Effector CD8-positive, alpha-beta T cell (primary cell): ENCODE data around the gene SLC23A1.
A peak's percentile ranks its signal among the peaks of the same experiment; 100 is the strongest.
"Not testable (repeated sequence)": the region's sequence is repeated elsewhere in the genome, so short reads cannot be mapped to it uniquely, and the experiment has no call there.

Source experiments
- DNase-seq: peaks from one replicate; lab custom pipeline; 2025; lab: John Stamatoyannopoulos, UW

SLC23A1 gene

DNA sequence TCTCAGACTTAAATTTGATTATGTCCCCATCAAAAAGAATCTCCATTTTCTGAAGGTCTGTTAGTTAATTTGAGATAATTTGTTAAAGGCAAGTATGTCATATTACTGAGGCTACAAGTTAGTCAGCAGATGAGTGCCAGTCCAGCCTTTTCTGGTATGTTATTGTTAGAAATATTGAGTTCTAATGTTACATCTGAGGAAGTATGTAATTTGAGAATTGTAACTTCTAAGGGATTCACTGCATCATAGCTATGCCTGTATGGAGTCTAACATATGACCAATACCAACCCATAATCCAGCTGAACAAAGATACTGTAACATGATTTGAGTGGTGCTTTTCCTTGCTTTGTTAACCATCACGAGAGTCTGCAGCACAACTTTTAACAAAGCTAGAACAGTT, 13.9 kb downstream of the SLC23A1 start:
- DNase-seq: no peak

DNA sequence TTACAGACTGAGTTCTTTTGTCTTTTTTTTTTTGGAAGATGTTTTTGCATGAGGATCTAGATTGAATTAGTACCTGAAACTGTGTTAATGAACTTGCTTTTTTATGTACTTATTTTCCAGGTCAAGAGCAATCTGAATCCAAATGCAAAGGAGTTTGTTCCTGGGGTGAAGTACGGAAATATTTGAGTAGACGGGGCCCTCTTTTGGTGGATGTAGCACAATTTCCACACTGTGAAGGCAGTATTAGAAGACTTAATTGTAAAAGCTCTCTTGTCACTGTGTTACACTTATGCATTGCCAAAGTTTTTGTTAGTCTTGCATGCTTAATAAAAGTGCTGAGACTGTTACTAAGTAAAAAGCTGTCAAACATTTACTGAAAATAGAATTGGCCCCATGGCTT, 14.5 kb downstream of the SLC23A1 start:
- DNase-seq: no peak

- DNase-seq: no peak
Observed at GRCh38 chr5:139364466-139364865, 18.6 kb downstream of the SLC23A1 start.

- DNase-seq: no peak
Observed at GRCh38 chr5:139363937-139364336, 19.2 kb downstream of the SLC23A1 start.

DNA sequence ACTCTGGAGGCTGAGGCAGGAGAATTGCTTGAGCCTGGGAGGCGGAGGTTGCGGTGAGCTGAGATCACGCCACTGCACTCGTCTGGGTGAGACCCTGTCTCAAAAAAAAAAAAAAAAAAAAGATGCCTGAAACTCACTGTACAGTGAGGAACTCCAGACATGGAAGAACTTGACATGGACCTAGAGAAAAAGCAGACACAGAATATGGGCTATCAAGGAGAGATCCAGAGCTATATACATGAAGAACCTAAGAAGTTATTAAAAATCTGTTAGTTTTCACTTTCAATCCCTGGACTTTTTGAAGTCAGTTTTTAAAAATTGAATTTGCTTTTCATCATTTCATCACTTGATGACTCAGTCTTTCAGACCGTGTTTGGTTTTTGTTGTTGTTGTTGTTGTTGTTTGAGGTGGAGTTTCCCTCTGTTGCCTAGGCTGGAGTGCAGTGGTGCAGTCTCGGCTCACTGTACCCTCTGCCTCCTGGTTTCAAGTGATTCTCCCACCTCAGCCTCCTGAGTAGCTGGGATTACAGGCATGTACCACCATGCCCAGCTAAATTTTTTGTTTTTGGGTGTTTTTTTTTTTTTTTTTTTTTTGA, 21.2 kb downstream of the SLC23A1 start:
- DNase-seq: no peak

- DNase-seq: no peak
Observed at GRCh38 chr5:139360384-139360783, 22.7 kb downstream of the SLC23A1 start.

DNA sequence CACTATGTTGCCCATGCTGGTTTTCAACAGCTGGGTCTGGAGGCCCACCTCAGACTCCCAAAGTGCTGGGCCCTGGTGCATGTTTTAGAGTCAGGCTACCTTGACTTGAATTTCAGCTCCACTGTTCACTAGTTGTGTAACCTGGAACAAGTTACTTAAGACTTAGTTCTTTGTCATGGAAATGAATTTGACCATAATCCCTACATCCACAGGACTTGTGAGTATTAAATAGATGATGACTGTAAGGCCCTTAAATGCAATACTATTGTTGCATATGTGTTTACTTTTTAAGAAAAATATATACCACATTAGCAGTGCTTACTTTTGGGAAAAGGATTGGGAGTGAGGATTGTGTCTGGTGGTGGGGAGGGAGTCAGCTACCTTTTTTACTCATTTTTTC, 25.0 kb downstream of the SLC23A1 start:
- DNase-seq: no peak

DNA sequence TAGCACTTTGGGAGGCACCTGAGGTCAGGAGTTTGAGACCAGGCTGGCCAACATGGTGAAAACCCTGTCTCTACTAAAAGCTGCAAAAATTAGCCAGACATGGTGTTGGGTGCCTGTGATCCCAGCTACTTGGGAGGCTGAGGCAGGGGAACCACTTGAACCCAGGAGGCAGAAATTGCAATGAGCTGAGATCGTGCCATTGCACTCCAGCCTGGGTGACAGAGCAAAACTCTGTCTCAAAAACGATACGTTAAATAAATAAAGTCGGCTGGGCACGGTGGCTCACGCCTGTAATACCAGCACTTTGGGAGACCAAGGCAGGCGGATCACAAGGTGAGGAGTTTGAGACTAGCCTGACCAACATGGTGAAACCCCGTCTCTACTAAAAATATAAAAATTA, 27.2 kb downstream of the SLC23A1 start:
- not testable (repeated sequence) for DNase-seq

DNA sequence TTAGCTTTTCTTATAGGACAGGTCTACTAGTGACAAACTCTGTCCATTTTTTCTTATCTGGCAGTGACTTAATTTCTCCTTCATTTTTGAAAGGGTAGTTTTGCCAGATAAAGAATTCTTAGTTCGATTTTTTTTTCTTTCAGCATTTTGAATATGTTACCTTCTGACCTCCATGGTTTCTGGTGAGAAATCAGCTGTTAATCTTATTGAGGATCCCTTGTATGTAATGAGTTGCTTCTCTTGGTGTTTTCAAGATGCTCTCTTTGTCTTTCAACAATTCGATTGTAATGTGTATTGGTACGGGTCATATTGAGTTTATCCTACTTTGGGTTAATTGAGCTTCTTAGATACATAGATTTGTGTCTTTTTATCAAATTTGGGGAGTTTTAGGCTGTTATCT, 28.9 kb downstream of the SLC23A1 start:
- no peak for DNase-seq

DNA sequence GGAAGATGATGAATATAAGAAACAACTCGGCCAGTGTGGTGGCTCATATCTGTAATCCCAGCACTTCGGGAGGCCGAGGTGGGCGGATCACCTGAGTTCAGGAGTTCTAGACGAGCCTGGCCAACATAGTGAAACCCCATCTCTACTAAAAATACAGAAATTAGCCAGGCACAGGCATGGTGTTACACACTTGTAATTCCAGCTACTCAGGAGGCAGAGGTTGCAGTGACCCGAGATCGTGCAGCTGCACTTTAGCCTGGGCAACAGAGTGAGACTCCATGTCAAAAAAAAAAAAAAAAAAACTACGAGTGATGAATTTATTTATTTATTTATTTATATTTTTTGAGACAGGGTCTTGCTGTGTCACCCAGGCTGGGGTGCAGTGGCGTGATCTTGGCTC, 35.2 kb downstream of the SLC23A1 start:
- DNase-seq: not testable (repeated sequence)

GRCh38 chr5:139345442-139345841, 37.7 kb downstream of the SLC23A1 start:
- not testable (repeated sequence) for DNase-seq

DNA sequence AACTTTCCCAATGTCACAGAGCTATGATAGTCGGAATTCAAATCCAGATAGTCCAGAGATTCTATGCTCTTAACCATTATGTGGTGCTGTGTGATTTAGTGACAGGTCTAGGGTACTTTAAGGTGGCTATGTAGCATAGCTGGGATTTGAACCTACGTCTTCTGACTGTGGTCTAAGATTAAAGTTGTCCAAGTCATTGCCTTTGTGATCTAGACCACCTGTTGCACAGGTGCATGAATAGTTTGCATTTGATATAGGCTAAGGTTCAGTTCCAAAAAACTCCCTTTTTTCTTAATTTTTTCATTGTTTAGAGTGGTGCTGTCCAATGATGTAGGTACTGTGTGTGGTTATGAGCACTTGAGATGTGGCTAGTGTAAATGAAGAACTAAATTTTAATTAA, 38.9 kb downstream of the SLC23A1 start:
- no peak for DNase-seq

- DNase-seq: no peak
Observed at GRCh38 chr5:139343476-139343875, 39.6 kb downstream of the SLC23A1 start.

- DNase-seq: no peak
Observed at GRCh38 chr5:139342423-139342723, 40.7 kb downstream of the SLC23A1 start.

DNA sequence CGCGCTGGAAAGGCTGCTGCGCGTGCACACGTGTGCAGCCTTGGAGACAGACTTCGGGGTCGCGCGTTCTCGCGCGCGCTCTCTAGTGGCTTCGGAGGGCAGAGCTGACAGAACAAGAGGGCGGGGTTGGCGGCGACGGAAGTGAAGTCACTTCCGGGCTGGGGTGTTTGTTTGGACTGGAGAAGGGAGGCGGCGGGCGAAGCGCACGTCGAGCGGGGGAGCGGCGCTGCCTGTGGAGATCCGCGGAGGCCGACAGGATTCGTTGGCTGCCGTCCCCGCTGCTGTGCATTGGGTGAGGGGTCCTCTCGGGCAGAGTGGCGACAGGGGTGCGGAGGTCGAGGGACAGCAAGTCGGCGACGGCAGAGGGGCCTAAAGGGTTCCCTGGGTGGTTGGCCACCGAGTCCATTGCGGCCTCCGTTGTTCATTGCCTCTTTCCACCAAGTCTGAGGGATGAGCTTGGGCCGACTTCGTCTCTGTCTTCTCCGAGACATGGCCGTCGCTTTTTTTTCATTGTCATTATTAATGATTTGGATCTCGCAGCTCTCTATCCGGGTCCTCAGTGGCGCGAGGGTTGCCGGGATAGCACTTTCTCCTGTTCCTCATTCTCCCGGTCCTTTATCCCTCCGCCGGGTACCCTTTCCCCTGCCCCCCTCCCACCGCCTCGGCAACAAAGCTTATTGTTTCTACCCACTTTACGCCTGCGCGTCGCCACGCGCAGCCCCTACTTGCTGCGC, 41.2 kb downstream of the SLC23A1 start, which contains the start of gene PAIP2:
PAIP2 (plus strand) TSS at position 166 of the 734 bp plus-strand sequence. CDS start 21,931 bp downstream, outside the sequence.
- DNase-seq: peak; percentile 96

GRCh38 chr5:139341187-139341688, 41.9 kb downstream of the SLC23A1 start:
- no peak for DNase-seq

DNA sequence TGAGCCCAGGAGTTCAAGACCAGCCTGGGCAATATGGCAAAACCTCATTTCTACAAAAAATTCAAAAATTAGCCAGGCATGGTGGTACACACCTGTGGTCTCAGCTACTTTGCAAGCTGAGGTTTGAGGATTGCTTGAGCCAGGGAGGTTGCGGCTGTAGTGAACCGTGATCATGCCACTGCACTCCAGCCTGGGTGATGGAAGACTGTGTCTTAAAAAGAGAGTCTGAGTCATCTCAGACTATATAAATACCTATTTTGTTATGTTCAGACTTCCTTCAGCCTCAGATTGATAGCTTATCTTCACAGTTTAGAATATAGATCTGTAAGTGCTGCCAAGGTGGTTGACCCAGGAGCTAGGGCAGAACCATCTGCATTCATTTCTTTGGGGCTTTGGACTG, 43.0 kb downstream of the SLC23A1 start:
- DNase-seq: no peak

GRCh38 chr5:139335811-139336210, 47.3 kb downstream of the SLC23A1 start:
- no peak for DNase-seq
